A673 (cell line): ENCODE data around the gene FBN1. TPM values are rescaled to one million over a fixed set of nuclear protein-coding genes. Genes with fewer than 3 reads are reported as not detected.

ENCODE experiments used
- BruUV-seq: library from RNA; stranded (reverse); fragments of 400-500 nt; replicated peaks from 2 replicates; lab custom pipeline; 2021; lab: Mats Ljungman, UMichigan
- CTCF ChIA-PET: fragments of 300-600 bp; sonication (Branson Sonifier 250); formaldehyde crosslinking; loops from one replicate; lab custom pipeline; 2022; ENCODE audit warnings: antibody characterized with exemption; lab: Charles Lee
- POLR2A ChIA-PET: fragments of 300-600 bp; sonication (Branson Sonifier 250); formaldehyde crosslinking; loops from one replicate; lab custom pipeline; 2022; ENCODE audit warnings: antibody characterized with exemption; ENCODE audit not compliant: low non-redundant PET; lab: Charles Lee
- DNase-seq: peaks from one replicate; pipeline ENCODE4 v3.0.0-alpha.2; 2015; ENCODE audit warnings: low spot score
- H3K27ac ChIP-seq: fragments of 200-600 bp; sonication (generic); 2 replicates; pipeline ENCODE4 v1.5.1; 2016; ENCODE audit warnings: mixed run types, low read depth, mild to moderate bottlenecking, mixed read lengths, antibody characterized with exemption, low read length; ENCODE audit not compliant: poor library complexity, severe bottlenecking
- H3K27me3 ChIP-seq: fragments of 200-600 bp; sonication (generic); replicated peaks from 2 replicates; pipeline ENCODE4 v1.6.1; 2017; ENCODE audit warnings: mixed run types, low read depth, mild to moderate bottlenecking, mixed read lengths, antibody characterized with exemption, low read length; ENCODE audit not compliant: insufficient read depth, poor library complexity
- H3K36me3 ChIP-seq: fragments of 200-600 bp; sonication (generic); 2 replicates; pipeline ENCODE4 v1.6.1; 2016; ENCODE audit warnings: mixed run types, mild to moderate bottlenecking, mixed read lengths, antibody characterized with exemption, low read length; ENCODE audit not compliant: insufficient read depth, poor library complexity, severe bottlenecking
- H3K4me1 ChIP-seq: fragments of 200-600 bp; sonication (generic); 2 replicates; pipeline ENCODE4 v1.6.1; 2017; ENCODE audit warnings: mixed run types, mild to moderate bottlenecking, mixed read lengths, antibody characterized with exemption, low read length; ENCODE audit not compliant: insufficient read depth, poor library complexity, severe bottlenecking
- H3K4me3 ChIP-seq: fragments of 200-600 bp; sonication (generic); 2 replicates; pipeline ENCODE4 v1.5.1; 2016; ENCODE audit warnings: low read depth, mixed run types, mild to moderate bottlenecking, mixed read lengths, low read length; ENCODE audit not compliant: poor library complexity, severe bottlenecking
- H3K9me3 ChIP-seq: fragments of 200-600 bp; sonication (generic); 2 replicates; pipeline ENCODE4 v1.6.1; 2016; ENCODE audit warnings: mixed run types, low read depth, mild to moderate bottlenecking, mixed read lengths, antibody characterized with exemption, low read length; ENCODE audit not compliant: poor library complexity, severe bottlenecking
- EZH2 ChIP-seq: fragments of 200-600 bp; sonication (generic); IDR thresholded peaks from 2 replicates; pipeline ENCODE4 v1.6.1; 2017; ENCODE audit warnings: borderline replicate concordance, low read depth, mild to moderate bottlenecking, mixed read lengths, antibody characterized with exemption, low read length; ENCODE audit not compliant: poor library complexity, severe bottlenecking
- intact Hi-C: fragments of 100-400 bp; cut with micrococcal nuclease; formaldehyde crosslinking; loops from one replicate; pipeline ENCODE4 v1.10.0; 2022; ENCODE audit not compliant: unreplicated experiment
- total RNA-seq: library from RNA; stranded (reverse); gene quantifications from 2 replicates; pipeline ENCODE4 v1.2.3, GENCODE V29; 2021
- TF ChIP-seq, protein P1 (sequence below): fragments of 300-800, 200-600 bp; sonication (generic); conservative IDR thresholded peaks from 2 replicates; pipeline ENCODE4 v1.5.1; 2017; ENCODE audit warnings: low read depth, mild to moderate bottlenecking, antibody characterized with exemption, low read length, moderate library complexity, mixed read lengths

FBN1 gene
- total RNA-seq, 1 experiment from 2014 or later, result 25.4 TPM

DNA sequence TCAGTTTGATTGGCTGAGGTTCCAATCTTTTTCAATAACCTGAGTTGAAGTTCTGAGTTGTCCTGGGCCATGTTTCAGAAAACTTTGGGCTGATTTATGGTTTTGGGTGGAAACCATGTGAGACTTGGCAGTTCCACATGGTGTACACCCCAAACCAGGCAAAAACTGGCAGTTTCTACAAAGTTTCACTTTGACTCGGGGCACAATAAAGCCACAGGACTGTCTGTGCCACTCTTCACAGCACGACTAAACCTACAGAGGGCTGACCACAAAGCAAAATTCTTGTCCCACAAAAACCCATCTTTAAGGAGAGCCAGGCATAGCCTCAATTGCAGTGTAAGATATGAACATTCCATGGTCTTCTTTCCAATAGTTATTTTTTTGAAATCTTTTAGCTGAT, 159.3 kb downstream of the FBN1 start:
- H3K4me3 ChIP-seq, result no peak overlapping the region
- BruUV-seq, result no TSS peak
- intact Hi-C loops, result no loop called here
- POLR2A ChIA-PET, result no interaction called here
- H3K36me3 ChIP-seq, result peaks cover 3% of the 10 kb centered on the region
- no peaks in the 10 kb centered on the region for H3K27me3 ChIP-seq
- H3K9me3 ChIP-seq, result no peaks in the 10 kb centered on the region
- H3K4me1 ChIP-seq, result no peaks in the 10 kb centered on the region
- no peak for TF ChIP-seq EZH2
- TF ChIP-seq, protein P1, sequence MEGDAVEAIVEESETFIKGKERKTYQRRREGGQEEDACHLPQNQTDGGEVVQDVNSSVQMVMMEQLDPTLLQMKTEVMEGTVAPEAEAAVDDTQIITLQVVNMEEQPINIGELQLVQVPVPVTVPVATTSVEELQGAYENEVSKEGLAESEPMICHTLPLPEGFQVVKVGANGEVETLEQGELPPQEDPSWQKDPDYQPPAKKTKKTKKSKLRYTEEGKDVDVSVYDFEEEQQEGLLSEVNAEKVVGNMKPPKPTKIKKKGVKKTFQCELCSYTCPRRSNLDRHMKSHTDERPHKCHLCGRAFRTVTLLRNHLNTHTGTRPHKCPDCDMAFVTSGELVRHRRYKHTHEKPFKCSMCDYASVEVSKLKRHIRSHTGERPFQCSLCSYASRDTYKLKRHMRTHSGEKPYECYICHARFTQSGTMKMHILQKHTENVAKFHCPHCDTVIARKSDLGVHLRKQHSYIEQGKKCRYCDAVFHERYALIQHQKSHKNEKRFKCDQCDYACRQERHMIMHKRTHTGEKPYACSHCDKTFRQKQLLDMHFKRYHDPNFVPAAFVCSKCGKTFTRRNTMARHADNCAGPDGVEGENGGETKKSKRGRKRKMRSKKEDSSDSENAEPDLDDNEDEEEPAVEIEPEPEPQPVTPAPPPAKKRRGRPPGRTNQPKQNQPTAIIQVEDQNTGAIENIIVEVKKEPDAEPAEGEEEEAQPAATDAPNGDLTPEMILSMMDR, result no peak
- DNase-seq, result no peak
- CTCF ChIA-PET, result no interaction called here
- no peak overlapping the region for H3K27ac ChIP-seq

DNA sequence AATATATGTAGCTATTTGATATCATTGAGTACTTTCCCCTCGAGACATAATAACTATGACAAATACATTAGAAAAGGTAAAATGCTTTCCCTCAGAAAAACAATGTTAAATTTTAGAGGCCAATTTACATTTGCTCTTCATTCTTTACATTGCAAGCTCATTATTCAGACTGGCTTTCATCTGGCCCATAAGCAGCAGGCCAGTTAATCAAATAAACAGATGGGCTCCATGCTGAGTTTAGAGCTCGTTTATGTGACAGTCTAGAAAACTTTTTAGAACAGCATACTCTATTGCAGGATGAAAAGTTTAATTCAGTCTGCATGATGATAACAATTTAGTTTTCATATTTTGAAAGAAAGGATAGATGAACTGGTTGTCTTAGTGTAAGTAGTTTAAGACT, 163.7 kb downstream of the FBN1 start:
- ChIA-PET POLR2A (no interaction called here), CTCF (no interaction called here)
- Histone ChIP-seq H3K9me3 (no peaks in the 10 kb centered on the region), H3K36me3 (no peaks in the 10 kb centered on the region), H3K27ac (no peak overlapping the region), H3K4me3 (no peak overlapping the region), H3K4me1 (no peaks in the 10 kb centered on the region), H3K27me3 (no peaks in the 10 kb centered on the region)
- peak; percentile 17 for DNase-seq
- intact Hi-C loops, result no loop called here
- TF ChIP-seq EZH2, result no peak
- TF ChIP-seq, protein P1, result no peak
- BruUV-seq, result no TSS peak

DNA sequence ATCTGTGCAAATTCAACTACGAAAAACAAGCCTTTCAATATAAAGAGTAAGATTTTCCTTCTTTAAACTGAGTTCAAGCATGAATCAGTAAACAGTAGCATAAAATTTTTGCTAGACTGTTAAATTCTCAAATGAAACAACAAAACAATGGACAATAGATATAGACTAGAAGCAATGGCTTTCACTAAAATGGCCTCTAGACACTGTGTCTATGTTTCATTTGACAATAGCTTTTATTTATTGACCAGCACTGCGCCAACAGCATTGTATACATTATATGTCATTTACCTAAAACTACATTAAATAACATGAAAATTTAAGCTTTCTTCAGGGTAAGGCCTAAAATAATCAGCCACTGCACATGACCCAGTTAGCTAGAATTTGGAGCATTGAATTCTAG, 165.8 kb downstream of the FBN1 start:
- CTCF ChIA-PET, result no interaction called here
- H3K4me1 ChIP-seq, result no peaks in the 10 kb centered on the region
- BruUV-seq, result no TSS peak
- H3K36me3 ChIP-seq, result no peaks in the 10 kb centered on the region
- no peak for TF ChIP-seq EZH2
- TF ChIP-seq, protein P1, result no peak
- POLR2A ChIA-PET, result no interaction called here
- H3K9me3 ChIP-seq, result no peaks in the 10 kb centered on the region
- no peak for DNase-seq
- H3K4me3 ChIP-seq, result no peak overlapping the region
- H3K27ac ChIP-seq, result no peak overlapping the region
- H3K27me3 ChIP-seq, result no peaks in the 10 kb centered on the region
- intact Hi-C loops, result no loop called here
